Upper lobe of left lung (tissue), 6 donors: ENCODE results near the gene ARAP3. TPM values are rescaled to one million over a fixed set of nuclear protein-coding genes. Genes with fewer than 3 reads are reported as not detected.

Experiments
- ATAC-seq, 2 donors: fragments of 200-7000 bp; cut with Tn5 transposase; one replicate each; pipeline ENCODE4 v1.9.1; 2022; ENCODE audit warnings: mild to moderate bottlenecking in 2 of 2, moderate library complexity in 2 of 2; ENCODE audit not compliant: low FRiP score in 2 of 2
- DNase-seq, 2 donors: peaks; one replicate each; pipeline ENCODE4 v3.0.0-alpha.2; 2019 to 2020
- H3K27ac ChIP-seq, 4 donors: fragments of 200-600 bp; sonication (generic); one replicate each; pipeline ENCODE4 v1.5.1; 2016 to 2019
- H3K27me3 ChIP-seq, 4 donors: fragments of 200-600 bp; sonication (generic); one replicate each; pipeline ENCODE4 v1.5.1; 2017 to 2019
- H3K36me3 ChIP-seq, 4 donors: fragments of 200-600 bp; sonication (generic); one replicate each; pipeline ENCODE4 v1.5.1; 2016 to 2019
- H3K4me1 ChIP-seq, 4 donors: fragments of 200-600 bp; sonication (generic); one replicate each; pipeline ENCODE4 v1.5.1; 2018 to 2019
- H3K4me3 ChIP-seq, 4 donors: fragments of 200-600 bp; sonication (generic); one replicate each; pipeline ENCODE4 v1.5.1; 2017 to 2019; ENCODE audit warnings: mild to moderate bottlenecking in 2 of 4, moderate library complexity in 1 of 4
- H3K9me3 ChIP-seq, 4 donors: fragments of 200-600 bp; sonication (generic); one replicate each; pipeline ENCODE4 v1.5.1; 2018 to 2019
- CTCF ChIP-seq, 6 experiments: fragments of 450-650 bp in 4 of 6; fragments of 200-600 bp in 2 of 6; sonication (generic) in 2 of 6; IDR thresholded peaks; one replicate each; pipeline ENCODE4 v1.5.1; 2016 to 2019; ENCODE audit warnings: antibody characterized with exemption in 6 of 6
- EP300 ChIP-seq, 4 donors: sonication (generic); formaldehyde crosslinking; IDR thresholded peaks; one replicate each; pipeline ENCODE4 v1.5.1; 2017; ENCODE audit warnings: antibody characterized with exemption in 4 of 4, control low read depth in 2 of 4
- POLR2A ChIP-seq, 4 donors: fragments of 450-650 bp; IDR thresholded peaks; one replicate each; pipeline ENCODE4 v1.5.1; 2016 to 2017; ENCODE audit warnings: antibody characterized with exemption in 4 of 4, mild to moderate bottlenecking in 2 of 4
- POLR2AphosphoS5 ChIP-seq, 2 donors: sonication (generic); formaldehyde crosslinking; IDR thresholded peaks; one replicate each; pipeline ENCODE4 v1.5.1; 2017; ENCODE audit warnings: antibody characterized with exemption in 2 of 2
- WGBS, 2 donors: methylation state at CpG; one replicate each; pipeline ENCODE4 v1.1.5; 2017 to 2018; 5-methylcytosine and 5-hydroxymethylcytosine counted together
- total RNA-seq, 6 donors: library from RNA; depleted of rRNA in 4 of 6; stranded (reverse); fragments of >200 nt in 4 of 6; gene quantifications; one replicate each; pipeline versions ENCODE4 v1.1.0 to v1.2.1, GENCODE V29; 2016 to 2021
- donor health status: DM: no; HTN: no; CAD: no; lungs with moderate emphysema.
- donor health status: DM: no; HTN: yes; CAD: no; lungs with severe emphysema.

ARAP3 gene
- total RNA-seq, 6 donors from 2014 or later: 10.1 to 43.0 (median 27.7) TPM

GRCh38 chr5:141694479-141694878, 12.4 kb upstream of the ARAP3 start:
- H3K36me3 ChIP-seq: no peaks in the 10 kb centered on the region
- peaks cover 6 to 12% (median 9%) of the 10 kb centered on the region in 4 donors for H3K4me1 ChIP-seq
- 83 to 86% methylated on average over 5 of the region's 5 CpGs for WGBS, 2 donors
- H3K9me3 ChIP-seq: no peaks in the 10 kb centered on the region
- H3K4me3 ChIP-seq: no peak overlapping the region
- no peak for ATAC-seq
- H3K27me3 ChIP-seq: no peaks in the 10 kb centered on the region
- no peak for DNase-seq
- H3K27ac ChIP-seq: no peak overlapping the region
- TF ChIP-seq EP300 (IDR thresholded peaks at IDR 0.05): no peak
- TF ChIP-seq POLR2A (IDR thresholded peaks at IDR 0.05): no peak

- H3K27ac ChIP-seq: no peak overlapping the region
- no peak overlapping the region for H3K4me3 ChIP-seq
- TF ChIP-seq POLR2AphosphoS5 (IDR thresholded peaks at IDR 0.05) (no peak), EP300 (IDR thresholded peaks at IDR 0.05) (no peak), POLR2A (IDR thresholded peaks at IDR 0.05) (no peak), CTCF (IDR thresholded peaks at IDR 0.05) (no peak)
- H3K9me3 ChIP-seq: no peaks in the 10 kb centered on the region
- H3K4me1 ChIP-seq: peaks cover 6 to 12% (median 9%) of the 10 kb centered on the region in 4 donors
- WGBS, 2 donors: 74 to 77% methylated on average over 24 to 25 of the region's 25 CpGs
- no peaks in the 10 kb centered on the region for H3K27me3 ChIP-seq
- H3K36me3 ChIP-seq: no peaks in the 10 kb centered on the region
- no peak for DNase-seq
- ATAC-seq: no peak
Observed at GRCh38 chr5:141692919-141693725, 11.1 kb upstream of the ARAP3 start.

- Histone ChIP-seq H3K27ac (peak overlapping the region in 1 of 4 donors; percentile 21), H3K9me3 (no peaks in the 10 kb centered on the region), H3K36me3 (no peaks in the 10 kb centered on the region), H3K4me1 (peaks cover 6 to 12% (median 9%) of the 10 kb centered on the region in 4 donors), H3K27me3 (no peaks in the 10 kb centered on the region), H3K4me3 (peak overlapping the region in 3 of 4 donors; percentile 23 to 42 (median 35))
- DNase-seq (no peak), ATAC-seq (no peak)
- WGBS, 2 donors: 28 to 42% methylated on average over 5 of the region's 5 CpGs
- TF ChIP-seq POLR2AphosphoS5 (IDR thresholded peaks at IDR 0.05) (no peak), POLR2A (IDR thresholded peaks at IDR 0.05) (no peak), EP300 (IDR thresholded peaks at IDR 0.05) (no peak), CTCF (IDR thresholded peaks at IDR 0.05) (no peak)
Observed at GRCh38 chr5:141692533-141692888, 10.5 kb upstream of the ARAP3 start.

GRCh38 chr5:141691867-141692532, 10.0 kb upstream of the ARAP3 start:
- peak; percentile 94 to 96 for ATAC-seq
- peak overlapping the region in 3 of 4 donors; percentile 23 to 42 (median 35) for H3K4me3 ChIP-seq

More at GRCh38 chr5:141691867-141692532, 10.0 kb upstream of the ARAP3 start:
- Histone ChIP-seq H3K9me3 (no peaks in the 10 kb centered on the region), H3K27me3 (no peaks in the 10 kb centered on the region), H3K27ac (peak overlapping the region in 1 of 4 donors; percentile 21), H3K4me1 (peaks cover 6 to 12% (median 9%) of the 10 kb centered on the region in 4 donors), H3K36me3 (no peaks in the 10 kb centered on the region)
- WGBS, 2 donors: 3 to 7% methylated on average over 10 to 29 of the region's 30 CpGs
- DNase-seq: peak; percentile 90
- TF ChIP-seq CTCF (IDR thresholded peaks at IDR 0.05) (peak; percentile 92 to 100 (median 99)), POLR2AphosphoS5 (IDR thresholded peaks at IDR 0.05) (no peak), EP300 (IDR thresholded peaks at IDR 0.05) (no peak)
